Measurements from ENCODE around the gene NEURL2.

DNA sequence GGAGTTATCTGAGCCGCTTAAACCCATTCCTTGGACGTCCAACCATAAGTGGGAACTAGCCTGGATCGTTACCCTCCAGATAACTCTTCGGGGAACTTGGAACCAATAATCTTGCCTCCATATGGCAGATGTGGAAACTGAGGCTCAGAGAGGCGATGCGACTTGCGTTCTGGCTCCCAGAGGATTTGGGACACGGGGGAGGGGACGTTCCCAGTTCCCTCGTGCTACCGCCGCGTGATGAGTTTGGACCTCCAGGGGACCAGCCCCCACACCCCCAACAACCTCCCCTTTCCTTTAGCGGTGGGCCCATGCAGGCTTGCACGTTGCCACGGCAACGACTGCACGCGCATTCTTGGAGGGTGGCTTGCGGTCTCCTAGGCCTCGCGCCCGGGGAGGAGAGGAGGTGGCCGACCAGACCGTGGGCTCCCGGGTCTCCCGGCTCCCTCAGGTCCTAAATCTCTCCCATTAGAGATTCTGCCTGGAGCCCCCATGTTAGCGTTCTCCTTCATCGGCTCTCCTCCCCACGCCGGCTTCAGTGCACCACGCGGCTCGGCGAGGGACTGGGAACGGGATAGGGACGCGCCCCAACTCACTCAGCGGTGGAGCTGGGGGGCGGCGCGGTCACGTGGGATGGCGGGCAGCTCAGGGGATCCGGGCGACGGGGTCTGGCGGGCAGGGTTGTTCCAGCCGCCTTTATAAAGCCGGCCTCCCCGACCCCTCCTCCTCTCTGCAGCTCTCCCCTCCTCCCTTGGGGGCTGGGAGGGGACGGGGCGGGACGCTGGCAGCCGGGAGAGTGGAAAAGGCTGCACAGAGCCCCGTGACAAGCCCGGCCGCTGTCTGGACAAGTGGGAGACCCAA, 20.7 kb upstream of the NEURL2 start, which contains the start of gene PLTP:
- TF ChIP-seq, protein P1, sequence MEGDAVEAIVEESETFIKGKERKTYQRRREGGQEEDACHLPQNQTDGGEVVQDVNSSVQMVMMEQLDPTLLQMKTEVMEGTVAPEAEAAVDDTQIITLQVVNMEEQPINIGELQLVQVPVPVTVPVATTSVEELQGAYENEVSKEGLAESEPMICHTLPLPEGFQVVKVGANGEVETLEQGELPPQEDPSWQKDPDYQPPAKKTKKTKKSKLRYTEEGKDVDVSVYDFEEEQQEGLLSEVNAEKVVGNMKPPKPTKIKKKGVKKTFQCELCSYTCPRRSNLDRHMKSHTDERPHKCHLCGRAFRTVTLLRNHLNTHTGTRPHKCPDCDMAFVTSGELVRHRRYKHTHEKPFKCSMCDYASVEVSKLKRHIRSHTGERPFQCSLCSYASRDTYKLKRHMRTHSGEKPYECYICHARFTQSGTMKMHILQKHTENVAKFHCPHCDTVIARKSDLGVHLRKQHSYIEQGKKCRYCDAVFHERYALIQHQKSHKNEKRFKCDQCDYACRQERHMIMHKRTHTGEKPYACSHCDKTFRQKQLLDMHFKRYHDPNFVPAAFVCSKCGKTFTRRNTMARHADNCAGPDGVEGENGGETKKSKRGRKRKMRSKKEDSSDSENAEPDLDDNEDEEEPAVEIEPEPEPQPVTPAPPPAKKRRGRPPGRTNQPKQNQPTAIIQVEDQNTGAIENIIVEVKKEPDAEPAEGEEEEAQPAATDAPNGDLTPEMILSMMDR (IDR thresholded peaks at IDR 0.05) = no peak
- TF ChIP-seq POLR2AphosphoS5 (IDR thresholded peaks at IDR 0.05; ENCODE audit: insufficient read depth in 1 of 2, low read depth in 1 of 2) = peak in 1 of 2 donors; percentile 90
